Right lobe of liver (tissue), 4 donors: ENCODE measurements around the gene BSPRY.

ENCODE experiments used
- CTCF ChIP-seq, 4 donors: fragments of 200-600 bp in 3 of 4; fragments of 450-650 bp in 1 of 4; IDR thresholded peaks; one replicate each; pipeline versions ENCODE4 v1.5.1 to v1.8.0; 2016 to 2022; ENCODE audit warnings: antibody characterized with exemption in 4 of 4, mild to moderate bottlenecking in 2 of 4
- POLR2A ChIP-seq: fragments of 450-650 bp; IDR thresholded peaks from one replicate; pipeline ENCODE4 v1.6.1; 2017; ENCODE audit warnings: antibody characterized with exemption, mild to moderate bottlenecking
- donor health status: DM: no; HTN: no; CAD: no.
- donor health status: DM: no; HTN: no; CAD: no.
- donor health status: DM: no; HTN: yes; CAD: no.

- TF ChIP-seq POLR2A (no peak), CTCF (IDR thresholded peaks at IDR 0.05) (no peak)
Observed at GRCh38 chr9:113360242-113360842, 11.0 kb downstream of the BSPRY start.
